HepG2 (cell line): ENCODE data around the gene NEDD4L. TPM values are rescaled to one million over a fixed set of nuclear protein-coding genes. Genes with fewer than 3 reads are reported as not detected.

Experiments
- ATAC-seq: fragments of 200-7000 bp; cut with Tn5 transposase; 3 replicates; pipeline ENCODE4 v1.9.1; 2020; ENCODE audit warnings: mild to moderate bottlenecking, moderate library complexity
- BruUV-seq: library from RNA; stranded (reverse); fragments of 400-500 nt; replicated peaks from 2 replicates; lab custom pipeline; 2021; lab: Mats Ljungman, UMichigan
- CTCF ChIA-PET: fragments of 300-600 bp; formaldehyde crosslinking; extraction: SDS; loops from one replicate; lab custom pipeline; 2021; ENCODE audit warnings: low total read pairs, inconsistent platforms, low intra/inter-chr PET ratio; lab: Yijun Ruan, JAX
- POLR2A ChIA-PET: fragments of 350-600 bp; sonication (Branson Sonifier 250); formaldehyde crosslinking; loops from one replicate; lab custom pipeline; 2020; ENCODE audit warnings: antibody characterized with exemption, inconsistent platforms; lab: Yijun Ruan, JAX
- DNase-seq: peaks from one replicate; pipeline ENCODE4 v3.0.0-alpha.2; 2015; ENCODE audit warnings: low spot score
- FAIRE-seq: peaks from 3 replicates; lab custom pipeline; 2011; peaks lifted over from hg19 to GRCh38; lab: Jason Lieb, UNC
- H2AFZ ChIP-seq: one replicate; pipeline ENCODE4 v1.6.1; 2011; ENCODE audit warnings: low read length, inconsistent platforms
- H3K27ac ChIP-seq: fragments of 300-600 bp; 3 replicates; pipeline ENCODE4 v1.8.0; 2011; ENCODE audit warnings: mixed run types, mild to moderate bottlenecking, mixed read lengths, low read length, inconsistent platforms; ENCODE audit not compliant: insufficient read depth; ENCODE audit errors: extremely low read length
- H3K27me3 ChIP-seq, 2 experiments: fragments of 200-600 bp in 1 of 2; 2 replicates in 1 of 2; 3 replicates in 1 of 2; pipeline versions ENCODE4 v1.6.0 to v1.8.0; 2011; ENCODE audit warnings: low read length in 2 of 2, mild to moderate bottlenecking in 2 of 2, moderate library complexity in 2 of 2, inconsistent platforms in 1 of 2; ENCODE audit not compliant: insufficient read depth in 2 of 2, control insufficient read depth in 1 of 2
- H3K36me3 ChIP-seq, 2 experiments: fragments of 200-600 bp in 1 of 2; replicated peaks in 1 of 2; 2 replicates in 1 of 2; 3 replicates in 1 of 2; pipeline versions ENCODE4 v1.5.1 to v1.8.0; 2011; ENCODE audit warnings: low read length in 2 of 2, inconsistent platforms in 1 of 2; ENCODE audit not compliant: insufficient read depth in 2 of 2, control insufficient read depth in 1 of 2
- H3K4me1 ChIP-seq: 2 replicates; pipeline ENCODE4 v1.5.1; 2012; ENCODE audit warnings: low read length, inconsistent platforms; ENCODE audit not compliant: insufficient read depth
- H3K4me2 ChIP-seq: 2 replicates; pipeline ENCODE4 v1.6.0; 2011; ENCODE audit warnings: low read depth, low read length, inconsistent platforms
- H3K4me3 ChIP-seq, 3 experiments: fragments of 200-600 bp in 1 of 3; sonication (generic), shearing (Covaris generic) in 1 of 3; replicated peaks in 1 of 3; 2 replicates each; pipeline ENCODE4 v1.5.1; 2011 to 2016; ENCODE audit warnings: low read length in 3 of 3, inconsistent platforms in 2 of 3, low read depth in 2 of 3, mild to moderate bottlenecking in 2 of 3, control low read depth in 1 of 3, mixed read lengths in 1 of 3; ENCODE audit not compliant: insufficient read depth in 1 of 3
- H3K79me2 ChIP-seq: one replicate; pipeline ENCODE4 v1.6.1; 2011; ENCODE audit warnings: low read length, inconsistent platforms; ENCODE audit not compliant: insufficient read depth
- H3K9ac ChIP-seq: 2 replicates; pipeline ENCODE4 v1.6.0; 2011; ENCODE audit warnings: mild to moderate bottlenecking, low read depth, low read length, inconsistent platforms; ENCODE audit not compliant: insufficient read depth
- H3K9me3 ChIP-seq: 2 replicates; pipeline ENCODE4 v1.5.1; 2012; ENCODE audit warnings: mild to moderate bottlenecking, low read length
- H4K20me1 ChIP-seq: 2 replicates; pipeline ENCODE4 v1.6.0; 2011; ENCODE audit warnings: inconsistent platforms, mild to moderate bottlenecking, low read length, moderate library complexity; ENCODE audit not compliant: insufficient read depth
- ARID5B ChIP-seq: IDR thresholded peaks from 2 replicates; pipeline ENCODE4 v1.4.0; 2020; ENCODE audit warnings: mild to moderate bottlenecking, missing genetic modification reagents
- CHCHD3 ChIP-seq: sonication (generic); formaldehyde crosslinking; IDR thresholded peaks from 2 replicates; pipeline ENCODE4 v1.8.0; 2022; ENCODE audit warnings: mild to moderate bottlenecking, missing genetic modification reagents, moderate library complexity
- HNF4A ChIP-seq: sonication (generic); formaldehyde crosslinking; IDR thresholded peaks from 2 replicates; pipeline ENCODE4 v1.4.0; 2020; ENCODE audit warnings: missing genetic modification reagents
- HNRNPH1 ChIP-seq: fragments of 200-400 bp; formaldehyde crosslinking; optimal IDR thresholded peaks from 2 replicates; pipeline ENCODE3; 2017; ENCODE audit warnings: mild to moderate bottlenecking, low read depth, low read length
- LCORL ChIP-seq, 2 experiments: fragments of 450-650 bp in 1 of 2; sonication (generic) in 1 of 2; formaldehyde crosslinking in 1 of 2; IDR thresholded peaks; 2 replicates each; pipeline versions ENCODE4 v1.5.0 to v1.6.1; 2017 to 2020; ENCODE audit warnings: antibody characterized with exemption in 1 of 2, missing genetic modification reagents in 1 of 2
- PAXIP1 ChIP-seq: sonication (generic); formaldehyde crosslinking; conservative IDR thresholded peaks from 2 replicates; pipeline ENCODE4 v1.4.0; 2020; ENCODE audit warnings: mild to moderate bottlenecking, missing genetic modification reagents, moderate library complexity
- REST ChIP-seq, 2 experiments: IDR thresholded peaks; 2 replicates each; pipeline ENCODE4 v1.6.1; 2011 to 2012; ENCODE audit warnings: low read length in 2 of 2, borderline replicate concordance in 1 of 2, low read depth in 1 of 2, mild to moderate bottlenecking in 1 of 2, moderate library complexity in 1 of 2
- ZSCAN12 ChIP-seq: sonication (generic); formaldehyde crosslinking; IDR thresholded peaks from 2 replicates; pipeline ENCODE4 v1.9.0; 2021; ENCODE audit warnings: mild to moderate bottlenecking, missing genetic modification reagents
- WGBS: methylation state at CpG from one replicate; pipeline ENCODE4 v1.1.6; 2017; ENCODE audit warnings: low lambda C conversion rate; 5-methylcytosine and 5-hydroxymethylcytosine counted together
- in situ Hi-C: cut with HindIII; loops from 2 replicates; pipeline ENCODE4 v1.10.0; 2017; ENCODE audit warnings: low pct_unique_long_range_greater_than_20kb; ENCODE audit not compliant: extremely low pct_ligation_motif_present
- intact Hi-C: fragments of 100-400 bp; cut with micrococcal nuclease; formaldehyde crosslinking; loops from one replicate; pipeline ENCODE4 v1.10.0; 2022; ENCODE audit not compliant: unreplicated experiment
- polyA plus RNA-seq, 8 experiments: library from polyadenylated mRNA; depleted of rRNA in 3 of 8; stranded (reverse) in 7 of 8; unstranded in 1 of 8; fragments of >200 nt; fragmentation: Illumina TruSeq in 4 of 8; extraction: Trizol in 4 of 8; gene quantifications; 2 replicates each; pipeline versions ENCODE4 v1.2.1 to v1.2.3, GENCODE V29; 2011 to 2016; ENCODE audit warnings: low read depth in 4 of 8, missing spikeins in 1 of 8, mixed read lengths in 1 of 8; ENCODE audit not compliant: insufficient read depth in 1 of 8
- total RNA-seq, 5 experiments: library from RNA; depleted of rRNA; stranded (reverse); fragments of >200 nt; fragmentation: Illumina TruSeq; extraction: Trizol; gene quantifications; 2 replicates each; pipeline ENCODE4 v1.2.3, GENCODE V29; 2016; ENCODE audit warnings: low read depth in 1 of 5
- TF ChIP-seq, protein P1 (sequence below): sonication (generic); formaldehyde crosslinking; IDR thresholded peaks from 2 replicates; pipeline ENCODE4 v1.5.1; 2020; ENCODE audit warnings: mild to moderate bottlenecking, missing genetic modification reagents

NEDD4L gene
- total and polyA plus RNA-seq, 2 of the 13 experiments (the other 11 are each of a cell fraction or from before 2014, with no cell fraction given), result 168 to 390 TPM

DNA sequence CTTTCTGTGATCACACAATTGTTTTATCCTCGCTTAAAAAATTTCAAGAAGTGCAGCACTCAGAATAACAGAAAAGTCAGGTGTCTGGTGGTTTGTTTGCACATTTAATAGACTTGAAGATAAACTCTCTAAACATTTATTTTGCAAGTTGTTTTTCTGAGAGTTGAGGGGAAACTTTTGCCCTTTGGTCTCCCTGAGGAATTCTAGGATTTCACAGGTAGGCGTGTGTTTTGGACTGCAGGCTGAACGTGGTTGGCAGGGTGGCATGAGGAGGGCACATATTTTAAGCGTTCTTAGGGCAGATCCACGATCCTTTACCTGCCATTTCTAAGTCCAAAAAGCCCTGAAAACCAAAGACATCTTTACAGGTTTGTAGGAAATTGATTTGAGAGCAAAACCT, 188.6 kb downstream of the NEDD4L start:
- WGBS, result 23% methylated on average over 5 of the region's 5 CpGs
- no peak for FAIRE-seq
- H3K4me3 ChIP-seq, result no peak overlapping the region
- H3K36me3 ChIP-seq, result peaks cover 5 to 7% of the 10 kb centered on the region in 2 experiments; a peak in 3 of 5 replicates
- no peak for ATAC-seq
- H4K20me1 ChIP-seq, result peaks cover 21% of the 10 kb centered on the region
- no peak overlapping the region for H3K9ac ChIP-seq
- peak overlapping the region; percentile 52 for H3K27ac ChIP-seq
- CTCF ChIA-PET, result no interaction called here
- H3K4me2 ChIP-seq, result peak overlapping the region; percentile 45
- H2AFZ ChIP-seq, result no peak overlapping the region
- peak; percentile 45 for DNase-seq
- POLR2A ChIA-PET, result no interaction called here
- in situ Hi-C loops, result no loop called here
- intact Hi-C loops, result no loop called here
- peaks cover 85% of the 10 kb centered on the region for H3K79me2 ChIP-seq
- BruUV-seq, result no TSS peak
- peaks cover 79% of the 10 kb centered on the region for H3K4me1 ChIP-seq
- H3K9me3 ChIP-seq, result no peaks in the 10 kb centered on the region
- H3K27me3 ChIP-seq, result no peaks in the 10 kb centered on the region
- TF ChIP-seq ARID5B (CRISPR knock-in tag) (0 out of 2 replicates have a peak, but pooled peaks have one; percentile 13), ZSCAN12 (CRISPR knock-in tag) (no peak), HNRNPH1 (no peak), HNF4A (peak; percentile 34; the same call in 1 of the 2 replicates), REST (IDR thresholded peaks at IDR 0.05; ENCODE audit: borderline replicate concordance in 1 of 2, low read depth in 1 of 2, low read length in 2 of 2) (no peak), PAXIP1 (0 out of 2 replicates have a peak, but pooled peaks have one; percentile 25), CHCHD3 (no peak), LCORL (IDR thresholded peaks at IDR 0.05) (no peak), LCORL (CRISPR knock-in tag; IDR thresholded peaks at IDR 0.05) (no peak)
- TF ChIP-seq, protein P1, sequence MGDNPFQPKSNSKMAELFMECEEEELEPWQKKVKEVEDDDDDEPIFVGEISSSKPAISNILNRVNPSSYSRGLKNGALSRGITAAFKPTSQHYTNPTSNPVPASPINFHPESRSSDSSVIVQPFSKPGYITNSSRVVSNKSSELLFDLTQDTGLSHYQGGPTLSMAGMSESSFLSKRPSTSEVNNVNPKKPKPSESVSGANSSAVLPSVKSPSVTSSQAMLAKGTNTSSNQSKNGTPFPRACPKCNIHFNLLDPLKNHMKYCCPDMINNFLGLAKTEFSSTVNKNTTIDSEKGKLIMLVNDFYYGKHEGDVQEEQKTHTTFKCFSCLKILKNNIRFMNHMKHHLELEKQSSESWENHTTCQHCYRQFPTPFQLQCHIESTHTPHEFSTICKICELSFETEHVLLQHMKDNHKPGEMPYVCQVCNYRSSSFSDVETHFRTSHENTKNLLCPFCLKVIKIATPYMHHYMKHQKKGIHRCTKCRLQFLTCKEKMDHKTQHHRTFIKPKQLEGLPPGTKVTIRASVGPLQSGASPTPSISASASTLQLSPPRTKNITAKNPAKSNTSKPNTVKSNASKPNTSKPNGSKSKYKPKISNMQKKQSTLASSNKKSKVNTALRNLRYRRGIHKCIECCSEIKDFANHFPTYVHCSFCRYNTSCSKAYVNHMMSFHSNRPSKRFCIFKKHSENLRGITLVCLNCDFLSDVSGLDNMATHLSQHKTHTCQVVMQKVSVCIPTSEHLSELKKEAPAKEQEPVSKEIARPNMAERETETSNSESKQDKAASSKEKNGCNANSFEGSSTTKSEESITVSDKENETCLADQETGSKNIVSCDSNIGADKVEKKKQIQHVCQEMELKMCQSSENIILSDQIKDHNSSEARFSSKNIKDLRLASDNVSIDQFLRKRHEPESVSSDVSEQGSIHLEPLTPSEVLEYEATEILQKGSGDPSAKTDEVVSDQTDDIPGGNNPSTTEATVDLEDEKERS (CRISPR knock-in tag), result no peak
